Activated CD8-positive, alpha-beta memory T cell treated with anti-CD3 and anti-CD28 coated beads for 24 hours (primary cell): Measurements from ENCODE around the gene TBC1D1.

Experiments
- DNase-seq: peaks from one replicate; pipeline ENCODE4 v3.0.0-alpha.2; 2020

The TBC1D1 gene

DNA sequence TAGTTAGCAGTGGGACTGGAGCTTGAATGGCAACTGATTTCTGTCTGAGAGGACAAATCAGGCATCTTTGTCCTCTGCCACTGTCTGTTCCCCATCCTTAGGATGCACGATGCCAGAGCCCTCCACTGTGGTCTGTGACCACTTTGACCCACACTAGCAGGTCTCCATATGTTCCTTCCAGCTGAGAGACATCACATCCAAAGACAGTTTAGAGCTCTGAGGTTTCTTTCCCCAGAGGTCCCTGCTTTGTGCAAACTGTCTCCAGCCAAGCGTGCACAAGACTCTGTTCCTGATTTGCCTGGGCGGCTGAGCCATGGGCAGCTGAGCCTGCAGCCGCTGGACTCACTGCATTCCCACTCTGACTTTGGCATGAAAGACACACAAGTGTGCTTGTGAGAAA lies 167.3 kb downstream of the TBC1D1 start:
- no peak for DNase-seq

DNA sequence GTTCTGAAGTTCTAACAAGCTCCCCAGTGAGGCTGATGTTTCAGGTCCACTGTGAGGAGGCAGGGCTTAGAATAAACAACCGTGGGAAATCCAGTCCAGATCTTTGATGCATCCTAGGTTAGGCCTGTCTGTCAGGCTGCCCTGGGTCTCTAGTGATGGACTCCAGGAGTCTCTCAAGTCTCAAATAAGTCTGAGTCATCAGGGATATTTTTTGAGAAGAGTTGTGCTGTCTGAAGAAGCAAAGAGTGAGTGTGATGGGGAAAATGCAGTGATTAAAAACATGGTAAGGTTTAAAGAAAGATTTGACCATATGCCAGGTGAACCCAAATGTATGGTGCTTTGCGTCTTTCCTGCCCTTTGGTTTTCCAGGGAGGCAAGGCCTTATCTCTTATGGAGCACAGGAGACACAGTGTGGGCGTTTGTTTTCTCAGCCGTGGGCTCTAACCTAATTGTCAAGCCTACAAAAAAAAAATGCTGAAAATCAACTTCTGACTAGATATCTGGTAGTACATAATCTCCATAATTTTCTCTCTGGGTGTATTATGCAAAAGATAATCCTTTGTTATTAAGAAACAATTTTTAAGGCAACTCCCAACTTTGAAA lies 170.0 kb downstream of the TBC1D1 start:
- no peak for DNase-seq

DNA sequence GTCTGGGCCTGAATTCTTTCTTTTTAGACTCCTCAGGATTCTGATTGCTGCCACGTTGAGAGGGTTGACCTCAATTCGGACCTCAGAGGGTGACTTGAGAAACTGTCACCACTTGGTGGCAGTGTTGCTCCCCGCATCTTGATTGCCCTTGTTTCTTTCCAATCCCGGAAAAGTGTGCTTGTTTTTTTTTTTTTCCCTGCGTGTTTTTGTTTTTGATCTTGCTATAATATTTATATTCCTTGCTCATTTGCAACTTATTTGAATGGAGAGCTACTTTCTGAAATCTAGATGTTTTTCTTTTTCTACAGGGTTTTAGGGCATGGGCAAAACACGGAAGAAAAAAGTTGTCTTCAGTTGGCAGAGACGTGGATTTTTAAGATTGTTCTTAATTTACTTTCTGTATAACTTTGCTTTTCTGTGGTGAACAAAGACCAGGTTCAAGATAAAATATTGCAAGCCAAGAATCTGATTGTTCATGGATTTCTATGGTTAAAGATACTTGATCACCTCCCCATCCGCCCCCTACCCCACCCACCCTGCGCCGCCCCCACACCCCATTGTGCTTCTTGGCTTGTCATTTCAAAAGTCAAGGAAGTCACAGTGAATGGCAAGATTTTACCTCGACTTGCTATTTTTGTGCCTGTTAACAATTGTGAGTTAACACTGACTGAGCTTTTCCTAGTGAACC lies 171.3 kb downstream of the TBC1D1 start:
- DNase-seq = peak; percentile 80

DNA sequence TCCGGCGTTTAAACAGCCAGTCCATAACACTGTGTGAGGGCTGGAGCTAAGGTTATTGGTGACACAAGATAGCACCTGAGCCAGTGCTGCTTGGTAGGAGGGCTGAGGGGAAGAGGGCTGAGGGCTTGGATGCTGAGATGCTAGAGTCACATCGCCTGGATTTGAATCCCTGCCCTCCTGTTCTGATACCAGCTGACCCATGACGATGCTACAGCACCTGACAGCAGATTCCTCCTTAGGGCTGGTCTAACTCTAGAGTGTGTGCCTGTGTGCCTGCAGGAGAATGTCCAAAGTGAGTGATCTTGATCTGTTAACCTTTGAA lies 171.9 kb downstream of the TBC1D1 start:
- DNase-seq = no peak

DNA sequence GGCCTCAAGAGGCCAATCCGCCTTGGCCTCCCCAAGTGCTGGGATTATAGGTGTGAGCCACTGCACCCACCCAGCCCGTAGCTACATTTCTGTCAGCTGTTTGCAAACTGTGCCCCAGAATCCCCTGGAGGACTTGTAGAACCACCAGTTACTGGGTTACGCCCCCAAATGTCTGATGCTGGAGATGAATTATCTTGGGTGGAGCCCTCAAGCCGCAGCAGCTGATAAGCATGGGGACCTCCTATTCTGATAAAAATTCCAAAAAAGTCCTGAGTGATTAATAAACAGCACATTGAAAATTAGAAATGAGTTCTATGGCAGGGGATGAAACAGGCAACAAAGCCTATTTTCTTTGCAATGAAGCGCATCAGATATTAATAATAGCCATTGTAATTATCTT lies 174.3 kb downstream of the TBC1D1 start:
- DNase-seq = no peak

DNA sequence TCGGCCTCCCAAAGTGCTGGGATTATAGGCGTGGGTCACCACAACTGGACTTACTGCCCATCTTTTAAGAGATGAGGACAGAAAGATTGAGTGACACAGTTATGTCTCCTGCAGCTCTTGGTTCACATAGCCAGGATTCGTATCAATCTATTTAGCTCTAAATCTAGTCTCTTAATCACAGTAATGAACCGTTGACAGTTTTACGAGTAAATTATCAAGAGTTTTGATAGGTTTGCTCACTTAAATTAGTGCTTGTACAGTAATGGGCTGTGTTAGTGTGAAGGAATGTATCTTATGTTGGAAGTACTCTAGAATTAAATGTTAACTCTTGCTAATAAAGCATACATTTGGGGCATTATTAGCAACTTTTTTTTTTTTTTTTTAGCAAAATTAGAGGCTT lies 175.0 kb downstream of the TBC1D1 start:
- DNase-seq = no peak

DNA sequence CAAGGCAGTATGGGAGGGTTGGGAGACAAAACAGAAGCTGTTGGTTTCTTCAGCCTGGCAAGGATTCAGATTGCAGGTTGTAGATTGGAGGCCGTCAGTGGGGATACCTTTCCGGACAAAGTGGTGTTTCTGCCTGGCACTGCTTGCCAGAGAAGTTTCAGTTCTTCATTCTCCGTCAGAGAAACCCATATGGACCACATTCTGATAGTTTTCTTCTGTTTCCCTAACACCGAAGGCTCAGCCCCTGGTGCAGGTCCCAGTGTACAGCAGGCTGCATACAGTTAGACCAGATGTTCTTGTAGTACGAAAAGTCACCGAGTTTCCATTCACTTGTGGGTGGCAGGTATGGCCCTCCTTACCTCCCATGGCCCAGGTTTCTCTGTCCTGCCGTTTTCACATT lies 176.6 kb downstream of the TBC1D1 start:
- DNase-seq = no peak

DNA sequence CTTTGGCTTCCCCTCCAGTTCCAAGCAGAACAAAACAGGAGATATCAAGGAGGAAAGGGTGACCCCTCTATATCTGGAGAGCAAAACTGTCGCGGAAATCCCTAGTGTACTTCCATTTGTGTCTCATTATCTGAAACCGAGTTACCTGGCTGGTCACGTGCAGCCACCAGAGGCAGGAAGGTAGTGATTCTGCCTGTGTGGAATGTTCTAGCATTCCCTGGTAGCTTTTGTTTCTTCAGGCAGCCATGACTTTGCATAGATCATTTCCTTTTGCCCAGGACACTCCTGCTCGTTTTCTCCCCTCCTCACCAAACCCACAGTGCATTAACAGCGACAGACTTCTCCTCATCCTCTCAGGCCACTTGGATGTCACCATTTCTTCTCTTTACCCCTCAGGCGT lies 177.2 kb downstream of the TBC1D1 start:
- DNase-seq = no peak

DNA sequence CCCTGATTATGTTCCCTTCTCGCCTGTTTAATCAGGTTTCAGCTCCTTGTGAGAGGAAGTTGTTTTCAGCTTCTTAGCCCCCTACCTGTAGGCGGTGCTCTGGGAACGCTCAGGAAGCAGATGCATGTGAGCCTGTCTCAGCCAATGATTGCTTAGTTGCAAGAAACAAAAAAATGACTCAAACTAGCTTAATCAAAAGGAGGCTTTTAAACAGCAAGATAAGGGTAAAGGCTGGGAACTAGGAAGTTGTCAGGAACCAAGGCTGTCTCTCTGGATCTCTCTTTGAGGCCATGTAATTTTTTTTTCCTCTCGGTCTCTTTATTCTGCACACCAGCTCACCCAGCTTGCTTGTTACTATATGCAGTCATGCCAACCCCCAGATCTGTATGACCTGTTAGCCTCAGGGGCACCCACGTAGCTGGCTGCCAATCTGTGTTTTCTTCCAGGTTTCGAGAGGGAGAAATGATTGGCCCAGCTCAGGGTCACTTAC lies 178.4 kb downstream of the TBC1D1 start:
- DNase-seq = no peak

DNA sequence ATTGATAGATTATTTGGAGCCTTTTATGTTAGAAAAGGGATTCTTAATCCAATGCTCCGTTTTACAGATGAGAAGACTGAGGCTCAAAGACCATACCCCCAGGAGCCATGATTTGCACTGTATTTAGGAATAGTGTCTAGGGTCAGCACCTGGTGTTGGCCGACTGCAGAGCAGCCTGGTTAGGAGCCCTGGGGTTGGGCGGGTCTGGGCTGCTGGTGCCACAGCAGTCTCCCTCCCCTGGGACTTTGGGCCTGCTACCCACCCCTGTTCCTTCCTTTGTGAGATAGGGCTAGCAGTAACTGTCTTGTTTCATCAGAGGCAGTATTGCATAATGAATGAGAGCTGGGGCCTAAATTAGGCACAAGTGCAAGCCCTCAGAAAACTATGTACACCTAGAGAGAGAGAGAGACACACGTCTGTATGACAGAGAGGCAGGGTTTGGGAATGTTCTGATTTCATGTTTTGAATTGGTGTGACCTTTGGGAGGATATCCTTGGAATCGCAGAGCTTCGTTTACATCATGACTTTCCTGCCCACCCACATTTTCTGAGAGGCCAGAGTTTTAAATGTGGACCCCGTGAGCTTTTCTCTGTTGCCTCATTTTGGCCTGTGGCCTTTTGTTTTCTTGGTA lies 181.0 kb downstream of the TBC1D1 start:
- no peak for DNase-seq

DNA sequence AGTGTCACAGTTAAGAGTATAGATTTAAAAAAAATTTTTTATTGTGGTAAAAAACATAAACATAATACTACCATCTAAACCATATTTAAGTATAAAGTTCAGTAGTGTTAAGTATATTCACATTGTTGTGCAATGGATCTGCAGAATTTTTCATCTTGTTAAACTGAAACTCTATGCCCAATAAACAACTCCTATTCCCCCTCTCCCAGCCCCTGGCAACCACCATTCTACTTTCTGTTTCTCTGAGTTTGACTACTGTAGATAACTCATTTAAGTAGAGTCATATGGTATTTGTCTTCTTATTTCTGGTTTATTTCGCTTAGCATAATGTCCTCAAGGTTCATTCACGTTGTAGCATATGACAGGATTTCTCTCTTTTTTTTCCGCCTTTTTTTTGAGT lies 181.7 kb downstream of the TBC1D1 start:
- DNase-seq = no peak

DNA sequence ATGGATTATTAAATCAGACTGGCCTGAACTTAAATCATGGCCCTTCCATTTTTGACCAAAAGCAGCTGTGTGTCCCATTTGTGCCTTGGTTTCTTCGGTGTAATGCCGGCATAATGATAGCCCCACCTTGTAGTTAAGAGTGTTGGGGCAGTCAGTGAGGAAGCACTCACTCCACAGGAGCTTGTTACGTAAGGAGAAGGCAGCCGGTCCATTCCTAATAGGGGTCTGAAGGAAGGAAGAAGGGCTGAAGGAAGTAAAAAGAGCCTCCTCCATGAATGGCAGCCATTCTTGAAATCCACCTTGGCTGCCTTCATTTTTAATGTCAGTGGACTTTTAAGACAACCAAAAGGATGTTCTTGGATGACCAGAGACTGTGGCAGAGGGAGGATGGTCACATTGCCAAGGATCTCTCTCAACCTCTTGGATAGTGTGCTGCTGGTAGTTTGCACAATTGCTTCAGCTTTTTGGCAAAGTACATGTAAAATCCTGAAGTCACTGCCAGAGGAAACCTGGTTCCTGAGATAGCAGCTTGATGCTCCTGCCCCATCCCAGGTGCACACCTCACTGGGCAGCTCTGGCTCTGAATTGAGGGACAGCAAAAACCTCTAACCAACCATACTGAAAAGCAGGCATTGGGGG lies 182.8 kb downstream of the TBC1D1 start:
- no peak for DNase-seq

DNA sequence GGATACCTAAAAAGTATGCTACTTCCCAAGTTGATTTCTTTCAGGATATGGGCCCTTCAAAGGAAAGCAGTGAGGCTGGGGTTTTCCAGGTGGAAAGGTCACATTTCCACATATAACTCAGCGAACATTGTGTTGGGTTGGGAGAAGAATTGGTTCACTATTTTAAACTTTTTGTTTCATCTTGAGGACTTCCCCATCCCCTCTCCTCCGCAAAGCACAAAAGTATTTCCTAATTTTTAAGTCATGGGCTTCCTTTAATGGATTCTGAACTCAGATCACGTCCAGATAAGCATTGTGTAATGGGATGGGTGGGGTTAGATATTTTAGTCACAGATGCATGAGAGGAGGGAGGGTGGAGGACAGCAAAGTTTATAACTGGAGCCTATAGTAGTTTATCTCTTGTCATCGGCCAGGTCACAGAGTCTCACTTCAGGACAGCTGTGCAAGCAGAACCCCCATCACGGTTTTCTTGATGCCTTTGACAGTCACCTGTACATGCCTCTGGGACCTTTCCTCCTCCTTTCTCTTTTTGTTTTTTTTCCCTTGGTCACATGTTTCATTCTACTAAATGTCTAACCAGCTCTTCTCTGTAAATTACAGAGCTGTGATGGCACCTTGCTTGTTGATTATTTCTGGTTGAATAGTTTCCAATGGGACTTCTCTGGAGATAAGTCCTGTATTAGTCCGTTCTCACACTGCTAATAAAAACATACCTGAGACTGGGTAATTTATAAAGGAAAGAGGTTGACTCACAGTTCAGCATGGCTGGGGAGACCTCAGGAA lies 184.7 kb downstream of the TBC1D1 start:
- DNase-seq = no peak

DNA sequence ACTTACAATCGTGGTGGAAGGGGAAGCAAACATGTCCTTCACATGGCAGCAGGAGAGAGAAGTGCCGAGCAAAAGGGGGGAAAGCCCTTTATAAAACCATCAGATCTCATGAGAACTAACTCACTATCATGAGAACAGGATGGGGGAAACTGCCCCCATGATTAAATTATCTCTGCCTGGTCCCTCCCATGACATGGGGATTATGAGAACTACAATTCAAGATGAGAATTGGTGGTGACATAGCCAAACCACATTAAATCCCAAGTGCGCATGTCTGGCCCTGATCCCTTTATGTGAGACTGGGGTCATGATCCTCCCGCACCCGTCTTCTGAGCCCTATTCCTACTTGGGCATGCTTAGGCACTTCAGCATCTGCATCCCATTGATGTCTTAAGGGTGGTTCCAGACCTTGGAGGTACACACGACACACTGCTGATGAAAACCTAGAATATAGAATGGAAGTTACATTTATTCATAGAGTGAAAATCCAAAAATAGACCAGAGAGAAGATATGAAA lies 185.3 kb downstream of the TBC1D1 start:
- no peak for DNase-seq

DNA sequence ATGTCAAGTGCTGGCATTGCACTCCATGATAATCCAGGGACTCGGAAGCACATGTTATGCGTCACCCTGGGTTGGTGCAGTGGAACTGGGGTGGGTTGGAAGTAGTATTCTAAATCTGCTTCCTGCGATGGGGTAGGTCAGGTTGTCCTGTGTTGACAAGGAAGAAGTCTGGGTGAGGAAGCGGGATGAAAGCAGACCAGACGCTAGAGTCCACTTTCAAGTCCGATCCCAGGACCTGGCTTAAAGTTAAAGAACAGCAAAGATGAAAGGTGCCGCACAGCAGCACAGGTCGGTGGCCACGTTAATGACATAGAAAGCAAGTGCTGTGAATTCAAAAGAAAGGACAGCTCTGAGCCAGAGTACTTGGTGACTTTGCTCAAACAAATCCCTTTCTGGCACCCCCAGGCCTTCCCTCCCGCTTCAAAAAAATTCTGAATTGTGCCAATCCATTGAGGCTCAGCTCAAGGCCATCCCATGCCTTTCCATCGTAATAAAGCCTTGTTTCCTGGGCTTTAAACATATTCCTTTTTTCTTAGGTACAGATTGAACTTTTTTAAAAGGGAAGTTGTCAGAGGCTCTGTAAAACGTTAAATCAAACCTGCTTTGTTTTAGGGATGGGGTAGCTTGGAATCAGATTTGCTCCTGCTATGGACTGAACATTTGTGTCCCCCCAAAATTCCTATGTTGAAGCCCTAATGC lies 187.1 kb downstream of the TBC1D1 start:
- no peak for DNase-seq

DNA sequence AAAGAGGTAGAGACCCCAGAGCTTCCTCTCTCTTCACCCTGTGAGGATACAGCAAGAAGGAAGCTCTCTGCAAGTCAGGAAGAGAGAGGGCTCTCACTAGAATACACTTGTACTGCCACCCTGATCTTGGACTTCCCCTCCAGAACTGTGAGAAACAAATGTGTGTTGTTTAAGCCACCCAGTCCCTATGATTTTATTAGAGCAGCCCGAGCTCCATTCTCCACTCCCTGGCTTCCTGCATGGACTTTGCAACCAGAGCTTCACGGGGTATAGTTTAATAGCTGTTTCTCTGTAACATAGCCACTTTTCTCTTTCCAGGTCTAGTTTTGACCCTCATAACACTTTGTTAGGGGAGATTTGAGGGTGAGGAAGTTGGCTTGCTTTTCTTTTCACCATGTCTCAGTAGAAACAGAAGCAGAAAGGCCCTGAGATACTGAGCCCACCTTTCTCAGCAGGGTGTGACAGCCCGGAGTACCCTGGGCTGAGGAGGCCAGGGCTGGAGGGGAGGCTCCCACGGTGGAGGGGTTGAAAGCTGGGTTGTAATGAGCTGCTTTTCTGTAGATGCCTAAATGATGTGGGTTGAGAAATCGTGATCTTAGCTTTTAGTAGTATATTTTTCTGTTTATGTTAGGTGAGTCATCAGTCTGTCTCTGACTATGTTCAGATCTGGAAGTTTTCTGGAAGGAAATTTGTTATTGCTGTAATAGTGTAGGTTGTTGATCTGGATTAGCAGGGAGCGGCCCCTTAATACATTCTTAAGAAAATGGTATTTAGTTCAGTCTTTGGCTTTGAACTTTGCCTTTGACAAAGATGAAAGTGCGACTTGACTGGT lies 187.9 kb downstream of the TBC1D1 start:
- no peak for DNase-seq

DNA sequence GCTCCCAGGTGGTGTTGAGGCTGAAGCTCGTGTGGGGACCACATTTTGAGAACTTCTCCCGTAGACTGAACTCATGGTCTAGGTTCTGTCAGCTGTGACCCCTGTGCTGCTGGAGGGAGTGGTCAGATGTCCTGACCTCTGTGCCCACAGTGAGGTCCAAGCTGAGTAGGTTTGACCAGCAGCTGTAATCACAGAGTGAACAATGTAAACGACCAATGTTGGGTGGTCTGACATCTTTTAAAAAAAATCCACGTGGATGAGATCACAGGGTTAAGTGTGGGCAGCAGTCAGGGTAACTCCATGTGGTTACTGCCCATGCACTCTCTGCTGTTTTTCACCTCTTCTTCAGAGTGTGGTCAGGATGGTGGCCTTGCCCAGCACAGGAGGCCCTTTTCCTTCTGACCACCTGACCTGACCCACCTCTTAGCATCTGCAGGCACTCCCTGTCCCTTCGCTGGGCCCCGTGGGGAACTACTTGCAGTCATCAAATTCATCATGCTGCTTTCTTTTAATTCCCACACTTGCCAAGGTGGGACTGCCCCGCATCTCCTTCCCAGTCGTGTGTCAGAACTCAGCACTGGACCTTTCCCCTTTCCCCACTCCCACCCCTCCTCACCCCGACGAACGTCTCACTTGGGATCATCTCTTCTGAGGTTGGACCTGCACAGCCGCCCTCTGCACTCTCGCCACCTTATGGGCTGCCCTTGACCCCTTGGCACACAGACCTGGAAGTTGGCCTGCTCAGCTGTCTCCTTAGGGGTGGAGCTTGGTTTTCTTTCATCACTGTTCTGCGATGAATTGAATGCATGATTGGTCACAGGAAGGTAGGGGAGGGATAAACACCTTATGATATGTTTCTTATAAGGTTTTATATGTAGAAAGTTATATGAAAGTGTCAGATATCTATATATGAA lies 189.4 kb downstream of the TBC1D1 start:
- no peak for DNase-seq

DNA sequence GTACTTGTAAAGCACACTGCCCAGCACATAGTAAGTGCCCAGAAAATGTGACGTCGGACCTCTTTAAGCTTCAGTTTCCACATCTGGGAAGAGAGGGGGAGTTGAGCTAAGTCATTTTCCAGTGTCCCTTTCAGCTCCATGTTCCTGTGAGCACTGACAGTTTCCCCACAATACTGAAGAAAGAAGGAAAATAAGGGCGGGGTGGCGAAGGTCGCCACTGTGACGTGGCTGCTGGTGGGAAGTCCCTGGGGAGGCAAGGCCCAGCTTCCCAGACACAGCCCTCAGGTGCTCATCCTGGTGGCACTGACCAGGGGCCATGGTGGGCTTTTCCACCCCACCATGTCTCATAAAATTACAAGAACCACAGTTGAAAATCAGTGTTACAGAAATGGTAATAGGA lies 191.1 kb downstream of the TBC1D1 start:
- DNase-seq = no peak

DNA sequence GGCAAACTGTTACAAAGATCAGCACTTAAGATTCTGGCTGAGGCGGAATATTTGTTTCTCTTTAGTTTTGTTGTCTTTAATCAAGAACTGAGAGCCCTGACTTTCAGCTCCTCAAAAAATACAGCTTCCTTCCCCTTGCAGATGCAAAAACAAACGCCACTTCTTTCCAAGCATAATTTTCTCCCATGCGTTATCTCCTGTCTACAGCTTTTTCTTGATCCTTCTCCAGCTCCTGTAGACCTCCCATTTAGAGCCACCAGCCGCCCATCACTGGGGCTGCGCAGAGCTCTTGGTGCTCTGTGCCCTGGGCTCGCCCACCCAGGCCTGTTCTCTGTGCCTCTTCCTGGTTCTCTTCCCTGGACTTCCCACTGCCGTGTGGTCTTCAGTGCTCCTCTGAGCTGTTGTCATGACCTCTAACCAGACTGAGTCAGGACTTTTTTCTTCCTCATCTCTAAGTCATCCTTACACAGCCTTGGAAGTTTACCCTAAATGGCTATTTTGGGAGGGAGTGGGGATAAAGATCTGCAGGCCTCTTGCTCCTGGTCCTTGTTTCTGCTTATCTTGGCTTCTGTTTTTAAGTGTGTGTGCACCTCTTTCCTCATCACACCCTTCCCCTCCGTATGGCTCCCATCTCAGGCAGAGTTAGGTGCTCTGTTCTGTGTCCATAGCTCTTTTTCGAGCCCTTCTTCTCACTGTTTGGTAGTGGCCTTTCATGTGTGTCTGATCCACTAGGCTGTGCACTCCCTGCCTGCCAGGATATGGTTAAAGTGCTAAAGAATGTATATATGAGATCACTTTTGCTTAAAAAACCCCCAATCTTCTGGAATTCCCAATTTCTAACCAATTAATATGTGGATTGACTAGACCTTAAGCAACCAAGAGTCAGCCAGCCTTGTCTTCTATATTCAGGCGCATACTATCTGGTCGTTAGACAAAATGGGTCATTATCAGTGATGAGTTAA lies 191.8 kb downstream of the TBC1D1 start:
- DNase-seq = no peak
